ENCODE data around the gene TRAF3.

GRCh38 chr14:102752239-102752847, 24.9 kb upstream of the TRAF3 start:
- no peak for TF ChIP-seq CREM (CRISPR knock-in tag; IDR thresholded peaks at IDR 0.05)
- no peak for TF ChIP-seq CTCF (IDR thresholded peaks at IDR 0.05)
- TF ChIP-seq JUN (CRISPR knock-in tag; IDR thresholded peaks at IDR 0.05): no peak
- TF ChIP-seq NR2C2 (CRISPR knock-in tag; IDR thresholded peaks at IDR 0.05): no peak
- no peak for TF ChIP-seq USF1 (CRISPR knock-in tag; IDR thresholded peaks at IDR 0.05)
- no peak for TF ChIP-seq ZNF512 (CRISPR knock-in tag; IDR thresholded peaks at IDR 0.05; ENCODE audit: borderline replicate concordance)
- no peak for TF ChIP-seq ATF6 (CRISPR knock-in tag; IDR thresholded peaks at IDR 0.05)
- TF ChIP-seq ZSCAN18 (CRISPR knock-in tag; IDR thresholded peaks at IDR 0.05): no peak
- no peak for TF ChIP-seq ZNF396 (CRISPR knock-in tag; IDR thresholded peaks at IDR 0.05; ENCODE audit: borderline replicate concordance)

All from WTC11 (cell line).